Astrocyte (in vitro differentiated cells and primary cell): ENCODE data around the gene SCAPER.

Experiments
- CTCF ChIP-seq: IDR thresholded peaks from 2 replicates; pipeline ENCODE4 v1.5.1; 2011; ENCODE audit warnings: low read depth, mild to moderate bottlenecking, inconsistent platforms, low read length, moderate library complexity; ENCODE audit not compliant: insufficient read depth
- EZH2 ChIP-seq: IDR thresholded peaks from 2 replicates; pipeline ENCODE4 v1.6.1; 2012; ENCODE audit warnings: mild to moderate bottlenecking, low read length, inconsistent platforms; ENCODE audit not compliant: insufficient read depth

GRCh38 chr15:76448755-76449154 lies 456.4 kb downstream of the SCAPER start:
- TF ChIP-seq CTCF, result no peak
- no peak for TF ChIP-seq EZH2
